GM12878 (cell line): ENCODE results near the gene RTEL1. TPM values are rescaled to one million over a fixed set of nuclear protein-coding genes. Genes with fewer than 3 reads are reported as not detected.

Experiments used
- ATF2 ChIP-seq: IDR thresholded peaks from 2 replicates; pipeline ENCODE4 v1.6.1; 2012; ENCODE audit warnings: low read length, inconsistent platforms
- BCL11A ChIP-seq: IDR thresholded peaks from 2 replicates; pipeline ENCODE4 v1.6.1; 2011; ENCODE audit warnings: low read depth, low read length
- BCLAF1 ChIP-seq: fragments of 450-650 bp; IDR thresholded peaks from 2 replicates; pipeline ENCODE4 v1.6.1; 2017; ENCODE audit warnings: antibody characterized with exemption, mild to moderate bottlenecking, moderate library complexity
- CTCF ChIP-seq, 3 experiments: IDR thresholded peaks in 2 of 3; conservative IDR thresholded peaks in 1 of 3; 2 replicates each; pipeline ENCODE4 v1.5.1; 2011; ENCODE audit warnings: low read depth in 3 of 3, low read length in 3 of 3, mild to moderate bottlenecking in 3 of 3, control low read depth in 2 of 3, moderate library complexity in 2 of 3, inconsistent platforms in 1 of 3, mixed read lengths in 1 of 3; ENCODE audit not compliant: control insufficient read depth in 2 of 3, insufficient read depth in 1 of 3; ENCODE audit errors: extremely low read depth in 1 of 3
- EED ChIP-seq: sonication (generic); IDR thresholded peaks from 2 replicates; pipeline ENCODE4 v1.6.1; 2016; ENCODE audit warnings: antibody characterized with exemption, low read depth
- IRF3 ChIP-seq: fragments of 450-650 bp; IDR thresholded peaks from 2 replicates; pipeline ENCODE4 v1.6.1; 2014; ENCODE audit warnings: mild to moderate bottlenecking
- KAT2A ChIP-seq: conservative IDR thresholded peaks from 2 replicates; pipeline ENCODE4 v1.6.1; 2011; ENCODE audit warnings: low read depth, low read length; ENCODE audit not compliant: control insufficient read depth
- NFYB ChIP-seq: IDR thresholded peaks from 2 replicates; pipeline ENCODE4 v1.6.1; 2011; ENCODE audit warnings: low read depth, mild to moderate bottlenecking, low read length, improper control_type of control experiment, moderate library complexity; ENCODE audit not compliant: insufficient read depth
- PML ChIP-seq: IDR thresholded peaks from 2 replicates; pipeline ENCODE4 v1.6.1; 2012; ENCODE audit warnings: low read length, inconsistent platforms
- POLR2A ChIP-seq: IDR thresholded peaks from 2 replicates; pipeline ENCODE4 v1.6.1; 2011; ENCODE audit warnings: low read depth, mild to moderate bottlenecking, low read length
- SIN3A ChIP-seq: IDR thresholded peaks from 2 replicates; pipeline ENCODE4 v1.6.1; 2012; ENCODE audit warnings: low read depth, low read length, improper control_type of control experiment
- SIX5 ChIP-seq: IDR thresholded peaks from 2 replicates; pipeline ENCODE4 v1.6.1; 2011; ENCODE audit warnings: mild to moderate bottlenecking, low read depth, low read length, moderate library complexity; ENCODE audit not compliant: severe bottlenecking
- SMAD1 ChIP-seq: fragments of 450-650 bp; IDR thresholded peaks from 2 replicates; pipeline ENCODE4 v1.6.1; 2018; ENCODE audit warnings: mild to moderate bottlenecking, low read depth; ENCODE audit not compliant: partially characterized antibody
- SMARCA5 ChIP-seq: fragments of 450-650 bp; IDR thresholded peaks from 2 replicates; pipeline ENCODE4 v1.6.1; 2017; ENCODE audit warnings: mild to moderate bottlenecking
- SREBF1 ChIP-seq: IDR thresholded peaks from 2 replicates; pipeline ENCODE4 v1.6.1; 2012; ENCODE audit warnings: mild to moderate bottlenecking, low read length
- STAT3 ChIP-seq: IDR thresholded peaks from 2 replicates; pipeline ENCODE4 v1.6.1; 2011; ENCODE audit warnings: low read depth, low read length, improper control_type of control experiment
- USF2 ChIP-seq: IDR thresholded peaks from 2 replicates; pipeline ENCODE4 v1.6.1; 2011; ENCODE audit warnings: low read depth, low read length, improper control_type of control experiment, borderline replicate concordance
- ZBED1 ChIP-seq: IDR thresholded peaks from 2 replicates; pipeline ENCODE4 v1.6.1; 2016; ENCODE audit warnings: borderline replicate concordance
- ZBTB4 ChIP-seq: fragments of 450-650 bp; formaldehyde crosslinking; IDR thresholded peaks from 2 replicates; pipeline ENCODE4 v1.4.0; 2022; ENCODE audit warnings: mild to moderate bottlenecking, moderate library complexity
- ZNF217 ChIP-seq: fragments of 450-650 bp; IDR thresholded peaks from 2 replicates; pipeline ENCODE4 v1.6.1; 2017; ENCODE audit warnings: antibody characterized with exemption, mild to moderate bottlenecking
- polyA plus RNA-seq, 11 experiments: library from polyadenylated mRNA; depleted of rRNA in 4 of 11; unstranded in 6 of 11; stranded (reverse) in 5 of 11; fragments of >200 nt; fragmentation: Nextera tagmentation in 4 of 11; fragmentation: Illumina TruSeq in 1 of 11; extraction: Ambion mirVana in 4 of 11; extraction: Trizol in 1 of 11; gene quantifications; 1 replicate in 1 of 11; 2 replicates in 10 of 11; pipeline versions ENCODE4 v1.2.1 to v1.2.3, GENCODE V29; 2011 to 2016; ENCODE audit warnings: inconsistent platforms in 2 of 11, missing spikeins in 2 of 11, low read depth in 1 of 11
- total RNA-seq, 4 experiments: library from RNA; depleted of rRNA in 3 of 4; stranded (reverse); fragments of >200 nt in 3 of 4; fragmentation: Illumina TruSeq in 1 of 4; extraction: Trizol in 1 of 4; gene quantifications; 2 replicates each; pipeline versions ENCODE4 v1.2.1 to v1.2.3, GENCODE V29; 2013 to 2021

The RTEL1 gene
- total and polyA plus RNA-seq, 10 of the 15 experiments (the other 5 are each of a cell fraction or from before 2014, with no cell fraction given), result 0.40 to 37.2 (median 15.6) TPM; not detected in 1

GRCh38 chr20:63641146-63641791, 16.8 kb upstream of the RTEL1 start (continued):
- TF ChIP-seq SIN3A, result no peak
- TF ChIP-seq EED, result no peak
- no peak for TF ChIP-seq CTCF (IDR thresholded peaks at IDR 0.05 in 2 of 3, conservative IDR thresholded peaks at IDR 0.05 in 1 of 3; ENCODE audit: control insufficient read depth in 2 of 3, extremely low read depth in 1 of 3, insufficient read depth in 1 of 3, low read depth in 3 of 3, low read length in 3 of 3)
- TF ChIP-seq KAT2A, result no peak
- no peak for TF ChIP-seq IRF3
- no peak for TF ChIP-seq NFYB
- no peak for TF ChIP-seq USF2
- TF ChIP-seq POLR2A, result no peak; the same call in none of the 2 replicates
- 0 out of 2 replicates have a peak, but pooled peaks have one; percentile 25 for TF ChIP-seq SMARCA5
- TF ChIP-seq SMAD1, result no peak
- no peak for TF ChIP-seq ZBED1
- TF ChIP-seq ZNF217, result no peak
- no peak for TF ChIP-seq SIX5
- no peak for TF ChIP-seq STAT3
- TF ChIP-seq ZBTB4 (CRISPR knock-in tag), result no peak
- no peak for TF ChIP-seq SREBF1
- TF ChIP-seq ATF2, result no peak
- no peak for TF ChIP-seq BCL11A
- TF ChIP-seq PML, result no peak
- no peak for TF ChIP-seq BCLAF1
